K562 (cell line): ENCODE data around the gene OXNAD1. TPM values are rescaled to one million over a fixed set of nuclear protein-coding genes. Genes with fewer than 3 reads are reported as not detected.

Experiments
- MGA ChIP-seq: fragments of 450-650 bp; IDR thresholded peaks from 2 replicates; pipeline ENCODE4 v1.6.1; 2016; ENCODE audit warnings: mild to moderate bottlenecking, moderate library complexity
- NR4A1 ChIP-seq, 2 experiments: fragments of 250-450 bp in 1 of 2; fragments of 450-650 bp in 1 of 2; sonication (Bioruptor Pico) in 1 of 2; IDR thresholded peaks; 2 replicates each; pipeline versions ENCODE4 v1.4.0 to v1.6.1; 2016 to 2020; ENCODE audit warnings: mild to moderate bottlenecking in 2 of 2, missing compliant biosample characterization in 1 of 2, missing genetic modification characterization in 1 of 2, moderate library complexity in 1 of 2
- polyA plus RNA-seq, 8 experiments: library from polyadenylated mRNA; depleted of rRNA in 4 of 8; stranded (reverse) in 5 of 8; unstranded in 3 of 8; fragments of >200 nt; fragmentation: Nextera tagmentation in 2 of 8; fragmentation: Illumina TruSeq in 1 of 8; extraction: Ambion mirVana in 2 of 8; extraction: Trizol in 1 of 8; gene quantifications; 2 replicates each; pipeline versions ENCODE4 v1.2.1 to v1.2.3, GENCODE V29; 2011 to 2014; ENCODE audit warnings: inconsistent platforms in 1 of 8, missing spikeins in 1 of 8
- total RNA-seq, 7 experiments: library from RNA; depleted of rRNA in 6 of 7; stranded (reverse); fragments of >200 nt in 6 of 7; fragmentation: Illumina TruSeq in 2 of 7; extraction: Trizol in 2 of 7; gene quantifications; 2 replicates each; pipeline versions ENCODE4 v1.2.1 to v1.2.3, GENCODE V29; 2011 to 2021; ENCODE audit warnings: low replicate concordance in 1 of 7

OXNAD1 gene
- total and polyA plus RNA-seq, 9 of the 15 experiments (the other 6 are each of a cell fraction or from before 2014, with no cell fraction given): 12.8 to 44.4 (median 41.1) TPM

DNA sequence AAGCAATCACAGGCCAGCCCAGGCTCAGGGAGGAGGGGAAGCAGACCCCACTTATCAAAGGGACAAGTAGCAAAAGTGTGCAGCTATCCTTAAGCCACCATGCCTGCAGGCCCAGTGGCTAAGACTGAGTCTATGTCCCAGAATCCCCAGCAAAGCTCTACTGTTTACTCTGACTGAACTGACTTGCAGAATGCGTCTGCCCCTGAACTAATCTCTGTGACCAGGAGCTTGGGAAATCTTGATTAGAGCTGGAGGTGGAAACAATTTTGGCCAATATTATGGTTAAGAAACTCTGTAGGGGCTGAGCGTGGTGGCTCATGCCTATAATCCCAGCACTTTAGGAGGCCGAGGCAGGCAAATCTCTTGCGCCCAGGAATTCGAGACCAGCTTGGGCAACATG, 22.8 kb upstream of the OXNAD1 start (continued):
- no peak for TF ChIP-seq MGA
- TF ChIP-seq NR4A1 (CRISPR knock-in tag; IDR thresholded peaks at IDR 0.05): no peak
- TF ChIP-seq NR4A1 (tag; IDR thresholded peaks at IDR 0.05): 0 out of 2 replicates have a peak, but pooled peaks have one; percentile 20
